ENCODE results near the gene CARMIL1.

- TF ChIP-seq ATF2 (IDR thresholded peaks at IDR 0.05; ENCODE audit: low read length), result no peak
- no peak for TF ChIP-seq RAD21 (IDR thresholded peaks at IDR 0.05 in 1 of 2, conservative IDR thresholded peaks at IDR 0.05 in 1 of 2; ENCODE audit: low read depth in 2 of 2, low read length in 2 of 2)
- no peak for TF ChIP-seq CTCF (IDR thresholded peaks at IDR 0.05; ENCODE audit: control extremely low read depth in 1 of 3, insufficient read depth in 1 of 3, low read depth in 1 of 3, low read length in 3 of 3)
- no peak for TF ChIP-seq ASH2L (IDR thresholded peaks at IDR 0.05; ENCODE audit: low read length)
- no peak for TF ChIP-seq EZH2 (IDR thresholded peaks at IDR 0.05; ENCODE audit: low read depth, low read length, severe bottlenecking)
Observed at GRCh38 chr6:25239059-25239458, 40.1 kb upstream of the CARMIL1 start.

Data from H1 (cell line).